ENCODE data around the gene SULT2B1. TPM values are rescaled to one million over a fixed set of nuclear protein-coding genes. Genes with fewer than 3 reads are reported as not detected.

Gene SULT2B1
- total and polyA plus RNA-seq, 2 of the 4 experiments (the other 2 are of a cell fraction), result 0.09 TPM; not detected in 1

DNA sequence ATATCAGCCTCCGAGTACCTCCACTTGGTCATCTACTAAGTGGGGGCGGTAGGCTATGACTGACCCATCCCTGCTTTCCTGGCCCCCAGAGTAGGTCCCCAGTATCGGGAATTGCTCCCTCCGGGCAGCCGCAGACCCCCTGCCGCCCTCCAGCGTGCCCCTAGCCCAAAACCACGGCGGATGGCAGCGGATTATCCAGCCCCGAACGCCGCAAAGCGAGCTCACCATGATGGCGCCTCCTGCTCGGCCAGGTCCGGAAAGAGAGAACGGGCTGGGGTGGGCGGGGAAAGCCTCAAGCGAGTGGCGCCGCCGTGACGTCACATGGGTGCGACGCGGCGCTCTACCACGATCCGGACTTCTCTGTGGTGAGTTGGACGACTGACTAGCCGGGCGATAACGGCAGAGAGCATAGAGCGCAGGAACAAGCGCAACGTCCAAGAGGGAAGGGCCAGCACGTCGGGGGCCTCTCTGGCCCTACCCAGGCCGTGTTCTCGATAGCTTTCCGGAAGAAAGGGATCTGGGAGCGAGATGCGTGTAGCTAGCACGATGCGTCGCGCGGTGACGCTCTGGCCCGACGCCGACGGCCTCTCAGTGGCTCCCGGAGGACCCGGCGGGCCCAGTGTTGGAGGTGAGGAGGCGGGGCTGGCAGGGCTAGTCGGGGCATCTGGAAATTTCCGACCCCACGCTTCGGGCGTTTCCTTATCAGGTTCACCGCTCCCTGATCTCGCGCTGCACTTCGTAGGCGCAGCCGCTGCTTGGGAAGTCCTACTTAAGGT is 67.1 kb downstream of the SULT2B1 start, which contains the start of the genes RPL18 and SPHK2:
RPL18 (minus strand) TSS at position 263 of the 776 bp plus-strand sequence; CDS start at position 228, 35 bp downstream.
SPHK2 (plus strand) TSS at position 591 of the 776 bp plus-strand sequence. CDS start 1,009 bp downstream, outside the sequence.
- Histone ChIP-seq H2BK5ac (ENCODE audit: low read depth, low read length, poor library complexity, severe bottlenecking) (peak within 1 kb of the TSS; percentile 86), H2BK120ac (ENCODE audit: low read depth, low read length) (peak within 1 kb of the TSS; percentile 71), H3K9me1 (ENCODE audit: insufficient read depth, low read length) (peaks cover 4% of the 10 kb centered on the region), H2AK5ac (ENCODE audit: low read depth, low read length) (peak within 1 kb of the TSS; percentile 93), H4K8ac (ENCODE audit: low read depth in 2 of 2, low read length in 2 of 2) (peak within 1 kb of the TSS; percentile 85 to 97), H3K18ac (ENCODE audit: low read depth, low read length) (peak within 1 kb of the TSS; percentile 73), H4K91ac (ENCODE audit: insufficient read depth, low read depth, low read length) (peak within 1 kb of the TSS; percentile 80), H3K4me1 (ENCODE audit: control insufficient read depth, insufficient read depth, low read length) (peaks cover 12% of the 10 kb centered on the region), H3K9ac (ENCODE audit: low read depth, low read length) (peak within 1 kb of the TSS; percentile 99), H2BK20ac (ENCODE audit: low read depth, low read length) (no peak within 1 kb of the TSS; the same call in none of the 2 replicates), H3K4me2 (ENCODE audit: low read depth, low read length) (peak within 1 kb of the TSS; percentile 97), H3K23ac (ENCODE audit: low read depth, low read length) (peak within 1 kb of the TSS; percentile 92), H4K5ac (ENCODE audit: low read depth, low read length) (peak within 1 kb of the TSS; percentile 95), H3K27me3 (ENCODE audit: control insufficient read depth, insufficient read depth, low read length) (no peaks in the 10 kb centered on the region), H3K79me1 (ENCODE audit: low read depth in 1 of 2, low read length in 2 of 2) (peaks cover 16 to 59% of the 10 kb centered on the region in 2 experiments; a peak in 3 of 4 replicates), H3K27ac (ENCODE audit: insufficient read depth, low read length) (peak within 1 kb of the TSS; percentile 77), H2AFZ (replicated peaks; ENCODE audit: low read length, poor library complexity) (peak within 1 kb of the TSS; percentile 94), H3K36me3 (ENCODE audit: control insufficient read depth, insufficient read depth, low read length) (peaks cover 28% of the 10 kb centered on the region), H3K4me3 (ENCODE audit: insufficient read depth, low read depth, low read length) (peak within 1 kb of the TSS; percentile 82), H3K14ac (replicated peaks; ENCODE audit: low read depth, low read length) (peak within 1 kb of the TSS; percentile 97), H2AK9ac (replicated peaks; ENCODE audit: low read depth, low read length, poor library complexity) (peak within 1 kb of the TSS; percentile 98), H4K20me1 (ENCODE audit: insufficient read depth, low read length) (peaks cover 46% of the 10 kb centered on the region), H3K56ac (ENCODE audit: extremely low read depth, insufficient read depth, low read length) (peak within 1 kb of the TSS; percentile 93), H3K9me3 (ENCODE audit: control insufficient read depth, insufficient read depth, low read length) (no peaks in the 10 kb centered on the region), H3K4ac (ENCODE audit: low read depth, low read length) (peak within 1 kb of the TSS; percentile 96), H2BK15ac (ENCODE audit: low read depth, low read length) (no peak within 1 kb of the TSS; the same call in 2 of the 3 replicates)
- WGBS, 2 experiments (ENCODE audit: extremely low coverage in 2 of 2, insufficient read length in 1 of 2), result 0% methylated on average over 38 of the region's 69 CpGs; no CpG with 5 or more reads in 1 of the 2 experiments
- POLR2A ChIA-PET (ENCODE audit: unreplicated experiment), result interaction anchor here (0.6 to 0.9 kb wide), 3 partner anchors 13 to 1027 kb away, joined by 3 to 4 read pairs (median 3); partner anchors contain the start of gene DBP
- BruUV-seq (replicated peaks), result no TSS peak
- intact Hi-C loops (cut with micrococcal nuclease) (no loop called here), in situ Hi-C loops (cut with MboI; ENCODE audit: low sequenced_read_pairs) (no loop called here), dilution Hi-C loops (cut with HindIII; ENCODE audit: low sequenced_read_pairs, unreplicated experiment) (no loop called here)
- peak; percentile 100 for DNase-seq
- peak; percentile 83 for ATAC-seq (ENCODE audit: low read depth)
- CTCF ChIA-PET, result no interaction called here
- no peak for TF ChIP-seq RAD21 (IDR thresholded peaks at IDR 0.05; ENCODE audit: low read length)
- TF ChIP-seq, protein P1, sequence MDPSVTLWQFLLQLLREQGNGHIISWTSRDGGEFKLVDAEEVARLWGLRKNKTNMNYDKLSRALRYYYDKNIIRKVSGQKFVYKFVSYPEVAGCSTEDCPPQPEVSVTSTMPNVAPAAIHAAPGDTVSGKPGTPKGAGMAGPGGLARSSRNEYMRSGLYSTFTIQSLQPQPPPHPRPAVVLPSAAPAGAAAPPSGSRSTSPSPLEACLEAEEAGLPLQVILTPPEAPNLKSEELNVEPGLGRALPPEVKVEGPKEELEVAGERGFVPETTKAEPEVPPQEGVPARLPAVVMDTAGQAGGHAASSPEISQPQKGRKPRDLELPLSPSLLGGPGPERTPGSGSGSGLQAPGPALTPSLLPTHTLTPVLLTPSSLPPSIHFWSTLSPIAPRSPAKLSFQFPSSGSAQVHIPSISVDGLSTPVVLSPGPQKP (IDR thresholded peaks at IDR 0.05; ENCODE audit: borderline replicate concordance, low read depth, low read length), result no peak
- TF ChIP-seq RFX5 (IDR thresholded peaks at IDR 0.05; ENCODE audit: low read depth, low read length), result peak; percentile 27; the same call in 1 of the 2 replicates
- peak; percentile 86; the same call in 1 of the 2 replicates for TF ChIP-seq MXI1 (IDR thresholded peaks at IDR 0.05; ENCODE audit: borderline replicate concordance, low read depth, low read length)
- no peak for TF ChIP-seq SMC3 (IDR thresholded peaks at IDR 0.05; ENCODE audit: low read depth, low read length)
- TF ChIP-seq NFE2L2 (IDR thresholded peaks at IDR 0.05; ENCODE audit: low read depth, low read length), result peak; percentile 43; the same call in 1 of the 2 replicates
- TF ChIP-seq, protein P2, sequence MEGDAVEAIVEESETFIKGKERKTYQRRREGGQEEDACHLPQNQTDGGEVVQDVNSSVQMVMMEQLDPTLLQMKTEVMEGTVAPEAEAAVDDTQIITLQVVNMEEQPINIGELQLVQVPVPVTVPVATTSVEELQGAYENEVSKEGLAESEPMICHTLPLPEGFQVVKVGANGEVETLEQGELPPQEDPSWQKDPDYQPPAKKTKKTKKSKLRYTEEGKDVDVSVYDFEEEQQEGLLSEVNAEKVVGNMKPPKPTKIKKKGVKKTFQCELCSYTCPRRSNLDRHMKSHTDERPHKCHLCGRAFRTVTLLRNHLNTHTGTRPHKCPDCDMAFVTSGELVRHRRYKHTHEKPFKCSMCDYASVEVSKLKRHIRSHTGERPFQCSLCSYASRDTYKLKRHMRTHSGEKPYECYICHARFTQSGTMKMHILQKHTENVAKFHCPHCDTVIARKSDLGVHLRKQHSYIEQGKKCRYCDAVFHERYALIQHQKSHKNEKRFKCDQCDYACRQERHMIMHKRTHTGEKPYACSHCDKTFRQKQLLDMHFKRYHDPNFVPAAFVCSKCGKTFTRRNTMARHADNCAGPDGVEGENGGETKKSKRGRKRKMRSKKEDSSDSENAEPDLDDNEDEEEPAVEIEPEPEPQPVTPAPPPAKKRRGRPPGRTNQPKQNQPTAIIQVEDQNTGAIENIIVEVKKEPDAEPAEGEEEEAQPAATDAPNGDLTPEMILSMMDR (conservative IDR thresholded peaks at IDR 0.05; ENCODE audit: low read depth, low read length), result 0 out of 2 replicates have a peak, but pooled peaks have one; percentile 0
- TF ChIP-seq CEBPB (IDR thresholded peaks at IDR 0.05; ENCODE audit: low read depth, low read length), result 0 out of 2 replicates have a peak, but pooled peaks have one; percentile 10
- TF ChIP-seq MAZ (IDR thresholded peaks at IDR 0.05; ENCODE audit: borderline replicate concordance, low read depth, low read length), result peak; percentile 81
- no peak for TF ChIP-seq FOS (IDR thresholded peaks at IDR 0.05; ENCODE audit: low read depth, low read length)
- TF ChIP-seq, protein P3, sequence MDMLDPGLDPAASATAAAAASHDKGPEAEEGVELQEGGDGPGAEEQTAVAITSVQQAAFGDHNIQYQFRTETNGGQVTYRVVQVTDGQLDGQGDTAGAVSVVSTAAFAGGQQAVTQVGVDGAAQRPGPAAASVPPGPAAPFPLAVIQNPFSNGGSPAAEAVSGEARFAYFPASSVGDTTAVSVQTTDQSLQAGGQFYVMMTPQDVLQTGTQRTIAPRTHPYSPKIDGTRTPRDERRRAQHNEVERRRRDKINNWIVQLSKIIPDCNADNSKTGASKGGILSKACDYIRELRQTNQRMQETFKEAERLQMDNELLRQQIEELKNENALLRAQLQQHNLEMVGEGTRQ (IDR thresholded peaks at IDR 0.05; ENCODE audit: low read depth, low read length), result peak; percentile 35; the same call in 1 of the 2 replicates
- peak; percentile 2; the same call in 1 of the 2 replicates for TF ChIP-seq MAFK (IDR thresholded peaks at IDR 0.05; ENCODE audit: low read depth, low read length)
